Upper lobe of right lung (tissue), 1 donor: ENCODE results near the gene TMEM229A. TPM values are rescaled to one million over a fixed set of nuclear protein-coding genes. Genes with fewer than 3 reads are reported as not detected.
"Not testable (repeated sequence)": the region's sequence is repeated elsewhere in the genome, so short reads cannot be mapped to it uniquely, and the experiment has no call there.

Source experiments
- ATAC-seq: fragments of 200-7000 bp; cut with Tn5 transposase; one replicate; pipeline ENCODE4 v1.9.1; 2020; ENCODE audit warnings: mild to moderate bottlenecking, moderate library complexity
- DNase-seq: peaks from one replicate; pipeline ENCODE4 v3.0.0-alpha.2; 2020
- H3K27ac ChIP-seq: fragments of 200-600 bp; one replicate; pipeline ENCODE4 v1.8.0; 2022
- H3K27me3 ChIP-seq: fragments of 200-600 bp; one replicate; pipeline ENCODE4 v1.8.0; 2022; ENCODE audit warnings: mild to moderate bottlenecking
- H3K36me3 ChIP-seq: fragments of 200-600 bp; one replicate; pipeline ENCODE4 v1.8.0; 2022
- H3K4me1 ChIP-seq: fragments of 200-600 bp; one replicate; pipeline ENCODE4 v1.8.0; 2022
- H3K4me3 ChIP-seq: fragments of 200-600 bp; one replicate; pipeline ENCODE4 v1.8.0; 2022; ENCODE audit warnings: mild to moderate bottlenecking
- H3K9me3 ChIP-seq: fragments of 200-600 bp; one replicate; pipeline ENCODE4 v1.8.0; 2022
- CTCF ChIP-seq: fragments of 200-600 bp; IDR thresholded peaks from one replicate; pipeline ENCODE4 v1.8.0; 2022; ENCODE audit warnings: antibody characterized with exemption
- intact Hi-C: fragments of 100-400 bp; cut with DNase I; formaldehyde crosslinking; loops from one replicate; pipeline ENCODE4 v1.11.0; 2022
- total RNA-seq: library from RNA; stranded (reverse); fragmentation: NEBNext Ultra II Directional; extraction: Animal tissue kit (Norgen Biotek cat#: 25700); gene quantifications from one replicate; pipeline ENCODE4 v1.2.1, GENCODE V29; 2021
- donor health status: DM: no; HTN: yes; CAD: no; lungs with severe emphysema.

The TMEM229A gene
- total RNA-seq, 1 donor from 2014 or later, result not detected

- Histone ChIP-seq H3K27me3 (no peaks in the 10 kb centered on the region), H3K9me3 (no peaks in the 10 kb centered on the region), H3K4me1 (no peaks in the 10 kb centered on the region), H3K27ac (no peak overlapping the region), H3K4me3 (no peak overlapping the region), H3K36me3 (no peaks in the 10 kb centered on the region)
- no peak for ATAC-seq
- intact Hi-C loops, result no loop called here
- no peak for TF ChIP-seq CTCF
- DNase-seq, result no peak
Observed at GRCh38 chr7:124057872-124058271, 25.0 kb upstream of the TMEM229A start.

- Histone ChIP-seq H3K9me3 (no peaks in the 10 kb centered on the region), H3K36me3 (no peaks in the 10 kb centered on the region), H3K4me1 (no peaks in the 10 kb centered on the region), H3K4me3 (no peak overlapping the region), H3K27ac (no peak overlapping the region), H3K27me3 (no peaks in the 10 kb centered on the region)
- intact Hi-C loops, result no loop called here
- ATAC-seq, result no peak
- no peak for TF ChIP-seq CTCF
- no peak for DNase-seq
Observed at GRCh38 chr7:124056234-124056633, 23.4 kb upstream of the TMEM229A start.

- ATAC-seq (no peak), DNase-seq (no peak)
- no peak for TF ChIP-seq CTCF
- H3K27ac ChIP-seq, result no peak overlapping the region
- intact Hi-C loops, result no loop called here
- H3K27me3 ChIP-seq, result no peaks in the 10 kb centered on the region
- H3K36me3 ChIP-seq, result no peaks in the 10 kb centered on the region
- no peaks in the 10 kb centered on the region for H3K9me3 ChIP-seq
- H3K4me1 ChIP-seq, result no peaks in the 10 kb centered on the region
- H3K4me3 ChIP-seq, result no peak overlapping the region
Observed at GRCh38 chr7:124051681-124052377, 19.0 kb upstream of the TMEM229A start.

GRCh38 chr7:124042826-124043225 lies 10.0 kb upstream of the TMEM229A start:
- DNase-seq (no peak), ATAC-seq (no peak)
- no peak overlapping the region for H3K27ac ChIP-seq
- no peaks in the 10 kb centered on the region for H3K9me3 ChIP-seq
- no peaks in the 10 kb centered on the region for H3K36me3 ChIP-seq
- H3K4me1 ChIP-seq, result no peaks in the 10 kb centered on the region
- H3K27me3 ChIP-seq, result no peaks in the 10 kb centered on the region
- H3K4me3 ChIP-seq, result no peak overlapping the region
- TF ChIP-seq CTCF, result no peak
- intact Hi-C loops, result no loop called here

GRCh38 chr7:124041439-124041838 lies 8.6 kb upstream of the TMEM229A start:
- H3K27ac ChIP-seq, result no peak overlapping the region

GRCh38 chr7:124037902-124038301 lies 5.0 kb upstream of the TMEM229A start:
- ATAC-seq, H3K9me3 ChIP-seq, DNase-seq, H3K27ac ChIP-seq, H3K4me3 ChIP-seq, intact Hi-C loops, H3K36me3 ChIP-seq, H3K27me3 ChIP-seq, H3K4me1 ChIP-seq: not testable (repeated sequence)

More at GRCh38 chr7:124041439-124041838, 8.6 kb upstream of the TMEM229A start:
- TF ChIP-seq CTCF, result no peak
- H3K4me3 ChIP-seq, result no peak overlapping the region
- H3K9me3 ChIP-seq, result no peaks in the 10 kb centered on the region
- H3K27me3 ChIP-seq, result no peaks in the 10 kb centered on the region
- no peak for DNase-seq
- H3K36me3 ChIP-seq, result no peaks in the 10 kb centered on the region
- no peak for ATAC-seq
- H3K4me1 ChIP-seq, result no peaks in the 10 kb centered on the region
- intact Hi-C loops, result no loop called here
